Upper lobe of left lung (tissue), 6 donors: ENCODE results near the gene ZIC1. TPM values are rescaled to one million over a fixed set of nuclear protein-coding genes. Genes with fewer than 3 reads are reported as not detected.

Experiments
- ATAC-seq, 2 donors: fragments of 200-7000 bp; cut with Tn5 transposase; one replicate each; pipeline ENCODE4 v1.9.1; 2022; ENCODE audit warnings: mild to moderate bottlenecking in 2 of 2, moderate library complexity in 2 of 2; ENCODE audit not compliant: low FRiP score in 2 of 2
- DNase-seq, 2 donors: peaks; one replicate each; pipeline ENCODE4 v3.0.0-alpha.2; 2019 to 2020
- H3K27ac ChIP-seq, 4 donors: fragments of 200-600 bp; sonication (generic); one replicate each; pipeline ENCODE4 v1.5.1; 2016 to 2019
- H3K27me3 ChIP-seq, 4 donors: fragments of 200-600 bp; sonication (generic); one replicate each; pipeline ENCODE4 v1.5.1; 2017 to 2019
- H3K36me3 ChIP-seq, 4 donors: fragments of 200-600 bp; sonication (generic); one replicate each; pipeline ENCODE4 v1.5.1; 2016 to 2019
- H3K4me1 ChIP-seq, 4 donors: fragments of 200-600 bp; sonication (generic); one replicate each; pipeline ENCODE4 v1.5.1; 2018 to 2019
- H3K4me3 ChIP-seq, 4 donors: fragments of 200-600 bp; sonication (generic); one replicate each; pipeline ENCODE4 v1.5.1; 2017 to 2019; ENCODE audit warnings: mild to moderate bottlenecking in 2 of 4, moderate library complexity in 1 of 4
- H3K9me3 ChIP-seq, 4 donors: fragments of 200-600 bp; sonication (generic); one replicate each; pipeline ENCODE4 v1.5.1; 2018 to 2019
- EP300 ChIP-seq, 4 donors: sonication (generic); formaldehyde crosslinking; IDR thresholded peaks; one replicate each; pipeline ENCODE4 v1.5.1; 2017; ENCODE audit warnings: antibody characterized with exemption in 4 of 4, control low read depth in 2 of 4
- POLR2A ChIP-seq, 4 donors: fragments of 450-650 bp; IDR thresholded peaks; one replicate each; pipeline ENCODE4 v1.5.1; 2016 to 2017; ENCODE audit warnings: antibody characterized with exemption in 4 of 4, mild to moderate bottlenecking in 2 of 4
- POLR2AphosphoS5 ChIP-seq, 2 donors: sonication (generic); formaldehyde crosslinking; IDR thresholded peaks; one replicate each; pipeline ENCODE4 v1.5.1; 2017; ENCODE audit warnings: antibody characterized with exemption in 2 of 2
- WGBS, 2 donors: methylation state at CpG; one replicate each; pipeline ENCODE4 v1.1.5; 2017 to 2018; 5-methylcytosine and 5-hydroxymethylcytosine counted together
- total RNA-seq, 6 donors: library from RNA; depleted of rRNA in 4 of 6; stranded (reverse); fragments of >200 nt in 4 of 6; gene quantifications; one replicate each; pipeline versions ENCODE4 v1.1.0 to v1.2.1, GENCODE V29; 2016 to 2021
- TF ChIP-seq, protein P1 (sequence below), 6 experiments: fragments of 450-650 bp in 4 of 6; fragments of 200-600 bp in 2 of 6; sonication (generic) in 2 of 6; IDR thresholded peaks; one replicate each; pipeline ENCODE4 v1.5.1; 2016 to 2019; ENCODE audit warnings: antibody characterized with exemption in 6 of 6
- donor health status: DM: no; HTN: no; CAD: no; lungs with moderate emphysema.
- donor health status: DM: no; HTN: yes; CAD: no; lungs with severe emphysema.

The ZIC1 gene
- total RNA-seq, 6 donors from 2014 or later = not detected

DNA sequence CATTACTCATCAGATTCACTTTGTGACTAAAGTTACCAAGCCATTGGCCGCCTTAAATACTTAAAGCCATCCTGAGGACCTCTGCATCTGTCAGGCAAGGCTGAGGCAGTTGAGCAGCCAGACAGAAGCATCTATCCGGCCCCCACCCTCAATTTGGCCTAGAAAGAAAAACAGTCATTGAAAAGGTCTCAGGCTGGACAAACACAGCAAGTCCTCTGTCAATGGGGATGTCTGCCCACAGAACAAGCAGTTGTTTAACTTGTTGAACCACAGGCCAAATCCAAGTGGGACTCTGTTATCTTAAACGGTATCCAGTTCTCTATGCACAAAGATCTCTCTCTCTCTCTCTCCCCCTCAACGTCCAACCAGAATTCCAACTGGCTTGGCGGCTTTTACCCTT, 5.7 kb upstream of the ZIC1 start:
- H3K36me3 ChIP-seq = no peaks in the 10 kb centered on the region
- TF ChIP-seq POLR2A (IDR thresholded peaks at IDR 0.05) = no peak
- TF ChIP-seq EP300 (IDR thresholded peaks at IDR 0.05) = no peak
- no peak for TF ChIP-seq POLR2AphosphoS5 (IDR thresholded peaks at IDR 0.05)
- TF ChIP-seq, protein P1, sequence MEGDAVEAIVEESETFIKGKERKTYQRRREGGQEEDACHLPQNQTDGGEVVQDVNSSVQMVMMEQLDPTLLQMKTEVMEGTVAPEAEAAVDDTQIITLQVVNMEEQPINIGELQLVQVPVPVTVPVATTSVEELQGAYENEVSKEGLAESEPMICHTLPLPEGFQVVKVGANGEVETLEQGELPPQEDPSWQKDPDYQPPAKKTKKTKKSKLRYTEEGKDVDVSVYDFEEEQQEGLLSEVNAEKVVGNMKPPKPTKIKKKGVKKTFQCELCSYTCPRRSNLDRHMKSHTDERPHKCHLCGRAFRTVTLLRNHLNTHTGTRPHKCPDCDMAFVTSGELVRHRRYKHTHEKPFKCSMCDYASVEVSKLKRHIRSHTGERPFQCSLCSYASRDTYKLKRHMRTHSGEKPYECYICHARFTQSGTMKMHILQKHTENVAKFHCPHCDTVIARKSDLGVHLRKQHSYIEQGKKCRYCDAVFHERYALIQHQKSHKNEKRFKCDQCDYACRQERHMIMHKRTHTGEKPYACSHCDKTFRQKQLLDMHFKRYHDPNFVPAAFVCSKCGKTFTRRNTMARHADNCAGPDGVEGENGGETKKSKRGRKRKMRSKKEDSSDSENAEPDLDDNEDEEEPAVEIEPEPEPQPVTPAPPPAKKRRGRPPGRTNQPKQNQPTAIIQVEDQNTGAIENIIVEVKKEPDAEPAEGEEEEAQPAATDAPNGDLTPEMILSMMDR (IDR thresholded peaks at IDR 0.05) = no peak
- H3K4me3 ChIP-seq = no peak overlapping the region
- H3K27ac ChIP-seq = no peak overlapping the region
- H3K27me3 ChIP-seq = peaks cover 0 to 49% (median 28%) of the 10 kb centered on the region in 4 donors
- DNase-seq = no peak
- H3K9me3 ChIP-seq = no peaks in the 10 kb centered on the region
- WGBS, 2 donors = 51 to 55% methylated on average over 5 of the region's 5 CpGs
- no peak for ATAC-seq
- H3K4me1 ChIP-seq = no peaks in the 10 kb centered on the region

DNA sequence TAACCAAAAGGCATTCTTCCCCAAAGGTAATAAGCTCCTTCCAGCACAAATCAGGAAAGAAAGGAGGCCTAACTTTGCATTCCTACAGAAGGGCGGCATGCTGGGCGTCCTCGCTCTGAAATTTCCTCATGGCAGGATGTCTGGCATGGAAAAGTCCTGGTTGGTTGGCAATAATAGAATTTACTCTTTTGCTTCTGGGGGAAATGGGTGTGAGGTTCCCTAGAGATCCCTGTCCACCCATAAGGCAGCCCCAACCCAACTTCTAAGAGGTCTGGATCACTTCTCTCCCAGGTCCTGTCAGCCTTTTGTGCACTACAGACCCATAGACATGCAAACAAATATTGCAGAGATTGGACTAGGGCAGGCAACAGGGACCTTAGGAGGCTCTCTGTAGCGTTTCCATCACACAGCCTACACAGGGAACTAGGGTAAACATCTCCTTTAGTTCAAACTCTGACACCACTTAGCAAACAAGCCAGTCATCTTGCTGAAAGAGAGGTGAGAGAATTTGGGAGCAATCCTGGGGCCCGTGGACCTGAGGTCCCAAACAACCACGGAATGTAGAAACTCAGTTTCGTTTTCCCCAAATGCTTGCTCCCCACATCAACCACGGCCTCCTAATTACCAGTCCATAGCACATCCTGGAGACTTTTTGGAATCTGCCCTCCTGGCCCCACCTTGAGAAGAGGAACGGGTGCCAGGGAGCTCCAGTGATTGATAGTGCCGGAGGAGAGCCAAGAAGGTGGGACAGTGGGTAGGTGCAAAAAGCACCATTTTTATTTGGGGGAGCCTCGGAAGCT, 5.0 kb upstream of the ZIC1 start:
- peaks cover 0 to 2% (median under 1%) of the 10 kb centered on the region in 4 donors for H3K4me1 ChIP-seq
- TF ChIP-seq EP300 (IDR thresholded peaks at IDR 0.05) = no peak
- TF ChIP-seq, protein P1 (IDR thresholded peaks at IDR 0.05) = no peak
- TF ChIP-seq POLR2A (IDR thresholded peaks at IDR 0.05) = no peak
- no peak for TF ChIP-seq POLR2AphosphoS5 (IDR thresholded peaks at IDR 0.05)
- 35 to 39% methylated on average over 11 of the region's 11 CpGs for WGBS, 2 donors
- H3K27ac ChIP-seq = no peak overlapping the region
- ATAC-seq = no peak
- H3K4me3 ChIP-seq = no peak overlapping the region
- no peaks in the 10 kb centered on the region for H3K36me3 ChIP-seq
- no peaks in the 10 kb centered on the region for H3K9me3 ChIP-seq
- no peak for DNase-seq
- H3K27me3 ChIP-seq = peaks cover 0 to 49% (median 29%) of the 10 kb centered on the region in 4 donors

DNA sequence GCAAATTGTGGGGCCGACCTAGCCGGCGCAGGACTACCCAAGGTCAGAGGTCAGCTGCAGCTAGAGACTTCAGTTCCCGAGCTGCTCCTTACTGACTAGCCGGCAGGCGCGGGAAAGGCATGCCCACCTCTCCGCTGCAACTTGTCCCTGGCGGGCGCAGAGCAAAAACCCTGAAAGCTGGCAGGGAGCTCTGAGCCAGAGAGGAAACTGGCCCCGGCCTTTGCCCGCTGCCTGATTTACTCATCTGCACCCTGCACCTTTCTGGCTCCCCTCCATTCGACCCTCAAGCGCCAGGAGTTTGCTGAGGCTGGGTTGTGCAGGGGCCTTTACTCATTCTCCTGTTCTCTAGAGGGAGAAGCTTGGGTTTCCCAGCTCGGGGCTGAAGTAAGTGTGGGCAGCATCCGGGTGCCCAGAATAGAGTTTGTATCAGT, 4.3 kb upstream of the ZIC1 start:
- DNase-seq = no peak

DNA sequence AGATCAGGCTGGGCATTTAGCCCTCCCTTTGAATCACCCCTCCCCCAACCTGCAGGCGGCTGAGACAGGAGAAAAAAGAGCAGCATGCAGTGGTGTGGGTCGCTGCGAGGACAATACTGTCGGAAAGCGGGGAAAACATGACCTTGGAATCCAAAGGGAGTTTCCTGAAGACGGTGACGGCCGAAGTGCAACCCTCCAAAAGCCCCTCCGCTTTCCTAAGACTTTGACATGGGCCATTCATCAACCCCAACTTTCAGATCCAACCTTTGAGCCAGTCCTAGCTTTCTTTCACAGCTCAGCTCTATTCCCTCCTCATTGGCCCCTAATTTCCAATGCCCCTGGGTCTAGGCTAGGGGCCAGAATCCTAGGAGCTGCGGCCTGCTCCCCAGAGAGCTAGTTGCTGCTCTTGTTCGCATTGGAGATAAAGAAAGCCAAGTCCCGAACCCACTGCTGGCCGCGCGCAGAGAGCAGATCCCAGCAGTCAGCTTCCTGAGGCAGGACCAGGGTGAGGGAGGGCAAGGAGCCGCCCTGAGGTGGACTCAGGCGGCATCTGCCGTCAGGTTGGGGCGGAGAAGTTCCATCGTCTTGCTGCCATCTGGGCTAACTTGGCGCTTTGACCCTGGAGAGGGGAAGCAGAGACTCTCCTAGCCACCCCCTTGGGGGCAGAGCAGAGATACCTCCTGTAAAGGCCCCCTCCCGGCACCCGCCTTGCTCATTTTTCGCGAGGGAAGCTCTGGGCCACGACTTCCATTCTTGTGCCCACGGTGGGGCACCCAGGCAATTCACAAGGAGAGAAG, 3.7 kb upstream of the ZIC1 start:
- TF ChIP-seq EP300 (IDR thresholded peaks at IDR 0.05) (no peak), POLR2A (IDR thresholded peaks at IDR 0.05) (no peak), POLR2AphosphoS5 (IDR thresholded peaks at IDR 0.05) (no peak)
- TF ChIP-seq, protein P1 (IDR thresholded peaks at IDR 0.05) = no peak

More for the DNA sequence above, 4.3 kb upstream of the ZIC1 start:
- Histone ChIP-seq H3K27me3 (peaks cover 0 to 56% (median 34%) of the 10 kb centered on the region in 4 donors), H3K36me3 (no peaks in the 10 kb centered on the region), H3K9me3 (no peaks in the 10 kb centered on the region), H3K27ac (no peak overlapping the region), H3K4me3 (no peak overlapping the region), H3K4me1 (peaks cover 4 to 8% (median 6%) of the 10 kb centered on the region in 4 donors)
- peak in 1 of 2 donors; percentile 8 for ATAC-seq
- WGBS, 2 donors = 10 to 19% methylated on average over 8 to 16 of the region's 16 CpGs
- no peak for TF ChIP-seq POLR2AphosphoS5 (IDR thresholded peaks at IDR 0.05)
- TF ChIP-seq POLR2A (IDR thresholded peaks at IDR 0.05) = no peak
- TF ChIP-seq, protein P1 (IDR thresholded peaks at IDR 0.05) = no peak
- TF ChIP-seq EP300 (IDR thresholded peaks at IDR 0.05) = no peak

More for the DNA sequence above, 3.7 kb upstream of the ZIC1 start:
- DNase-seq = no peak
- 11 to 15% methylated on average over 20 to 21 of the region's 27 CpGs for WGBS, 2 donors
- Histone ChIP-seq H3K27ac (no peak overlapping the region), H3K4me3 (no peak overlapping the region), H3K4me1 (peaks cover 10 to 14% (median 12%) of the 10 kb centered on the region in 4 donors), H3K9me3 (no peaks in the 10 kb centered on the region), H3K27me3 (peaks cover 0 to 62% (median 40%) of the 10 kb centered on the region in 4 donors), H3K36me3 (no peaks in the 10 kb centered on the region)
- no peak for ATAC-seq
